GM23338 (cell line): ENCODE results near the gene MAP4K4. TPM values are rescaled to one million over a fixed set of nuclear protein-coding genes. Genes with fewer than 3 reads are reported as not detected.
A peak's percentile ranks its signal among the peaks of the same experiment; 100 is the strongest.

Source experiments
- ATAC-seq: fragments of 200-7000 bp; cut with Tn5 transposase; 3 replicates; pipeline ENCODE4 v1.9.1; 2020
- DNase-seq: peaks from one replicate; pipeline ENCODE4 v3.0.0-alpha.2; 2015; ENCODE audit warnings: low spot score
- H2AFZ ChIP-seq: fragments of 200-600 bp; sonication (generic); 2 replicates; pipeline ENCODE4 v1.8.0; 2016; ENCODE audit warnings: antibody characterized with exemption, mild to moderate bottlenecking, moderate library complexity
- H3F3A ChIP-seq: fragments of 200-600 bp; sonication (generic); replicated peaks from 2 replicates; pipeline ENCODE4 v1.8.0; 2017; ENCODE audit warnings: antibody characterized with exemption, mixed run types, low read depth
- H3K27ac ChIP-seq: fragments of 200-600 bp; sonication (generic); 2 replicates; pipeline ENCODE4 v1.6.1; 2016; ENCODE audit warnings: low read depth
- H3K27me3 ChIP-seq: fragments of 200-600 bp; sonication (generic); 2 replicates; pipeline ENCODE4 v1.8.0; 2016; ENCODE audit warnings: mild to moderate bottlenecking, mixed run types, moderate library complexity; ENCODE audit not compliant: insufficient read depth
- H3K36me3 ChIP-seq: fragments of 200-600 bp; sonication (generic); 2 replicates; pipeline ENCODE4 v1.8.0; 2016; ENCODE audit warnings: mild to moderate bottlenecking; ENCODE audit not compliant: insufficient read depth
- H3K4me1 ChIP-seq: fragments of 200-600 bp; sonication (generic); 2 replicates; pipeline ENCODE4 v1.8.0; 2016; ENCODE audit warnings: mild to moderate bottlenecking, moderate library complexity; ENCODE audit not compliant: insufficient read depth
- H3K4me2 ChIP-seq: fragments of 200-600 bp; sonication (generic); 2 replicates; pipeline ENCODE4 v1.7.1; 2017; ENCODE audit warnings: mixed run types
- H3K4me3 ChIP-seq: fragments of 200-600 bp; sonication (generic); 2 replicates; pipeline ENCODE4 v1.6.1; 2016; ENCODE audit warnings: mixed run types
- H3K79me2 ChIP-seq: fragments of 200-600 bp; sonication (generic); replicated peaks from 2 replicates; pipeline ENCODE4 v1.8.0; 2017; ENCODE audit warnings: mild to moderate bottlenecking; ENCODE audit not compliant: insufficient read depth
- H3K9me2 ChIP-seq: fragments of 200-600 bp; sonication (generic); 2 replicates; pipeline ENCODE4 v1.8.0; 2017; ENCODE audit not compliant: insufficient read depth
- H4K20me1 ChIP-seq: fragments of 200-600 bp; sonication (generic); replicated peaks from 2 replicates; pipeline ENCODE4 v1.8.0; 2017; ENCODE audit warnings: mild to moderate bottlenecking; ENCODE audit not compliant: insufficient read depth
- H3K27ac Mint-ChIP-seq: 2 replicates; pipeline ENCODE4 v1.8.0; 2020; ENCODE audit warnings: inconsistent platforms, mild to moderate bottlenecking, moderate library complexity, mixed read lengths
- H3K27me3 Mint-ChIP-seq: 3 replicates; pipeline ENCODE4 v1.8.0; 2022; ENCODE audit warnings: low read depth, mild to moderate bottlenecking, moderate library complexity, mixed read lengths, inconsistent platforms; ENCODE audit not compliant: insufficient read depth, poor library complexity
- H3K36me3 Mint-ChIP-seq: 3 replicates; pipeline ENCODE4 v1.8.0; 2021; ENCODE audit warnings: low read depth, mild to moderate bottlenecking, inconsistent platforms, moderate library complexity, mixed read lengths
- H3K4me1 Mint-ChIP-seq: 3 replicates; pipeline ENCODE4 v1.8.0; 2020; ENCODE audit warnings: mild to moderate bottlenecking, inconsistent platforms, mixed read lengths
- H3K4me3 Mint-ChIP-seq: 3 replicates; pipeline ENCODE4 v1.8.0; 2021; ENCODE audit warnings: moderate library complexity, mild to moderate bottlenecking, inconsistent platforms, mixed read lengths
- H3K9me3 Mint-ChIP-seq: 3 replicates; pipeline ENCODE4 v1.8.0; 2020; ENCODE audit warnings: moderate library complexity, mild to moderate bottlenecking, inconsistent platforms, mixed read lengths
- CREB1 ChIP-seq: fragments of 250-450 bp; sonication (Bioruptor Pico); IDR thresholded peaks from 2 replicates; pipeline ENCODE4 v1.5.0; 2020; ENCODE audit warnings: low read depth, mild to moderate bottlenecking, moderate library complexity
- EZH2 ChIP-seq: fragments of 200-600 bp; sonication (generic); IDR thresholded peaks from one replicate; pipeline ENCODE4 v1.8.0; 2017; ENCODE audit warnings: antibody characterized with exemption, mild to moderate bottlenecking, low read depth; ENCODE audit not compliant: unreplicated experiment
- NANOG ChIP-seq: IDR thresholded peaks from 2 replicates; pipeline ENCODE4 v1.6.1; 2016; ENCODE audit warnings: antibody characterized with exemption, borderline replicate concordance
- ZNF114 ChIP-seq: fragments of 250-450 bp; sonication (Bioruptor Pico); IDR thresholded peaks from 2 replicates; pipeline ENCODE4 v1.5.0; 2020; ENCODE audit warnings: mild to moderate bottlenecking, moderate library complexity
- polyA plus RNA-seq: library from polyadenylated mRNA; unstranded; fragments of >200 nt; fragmentation: Nextera tagmentation; extraction: Ambion mirVana; gene quantifications from 2 replicates; pipeline ENCODE4 v1.2.1, GENCODE V29; 2016
- total RNA-seq: library from RNA; depleted of rRNA; stranded (reverse); fragments of >200 nt; shearing (Covaris generic); gene quantifications from 2 replicates; pipeline ENCODE4 v1.2.3, GENCODE V29; 2014
- TF ChIP-seq, protein P1 (sequence below), 2 experiments: fragments of 200-600 bp in 1 of 2; sonication (generic) in 1 of 2; conservative IDR thresholded peaks; 2 replicates each; pipeline versions ENCODE4 v1.5.1 to v1.6.1; 2016 to 2017; ENCODE audit warnings: antibody characterized with exemption in 2 of 2, low read depth in 2 of 2, mild to moderate bottlenecking in 2 of 2, moderate library complexity in 1 of 2
- TF ChIP-seq, protein P2 (sequence below): fragments of 250-450 bp; sonication (Bioruptor Pico); IDR thresholded peaks from 2 replicates; pipeline ENCODE4 v1.5.0; 2020; ENCODE audit warnings: mild to moderate bottlenecking, moderate library complexity

MAP4K4 gene
- total and polyA plus RNA-seq, 2 experiments from 2014 or later, result 34.6 to 99.2 TPM

DNA sequence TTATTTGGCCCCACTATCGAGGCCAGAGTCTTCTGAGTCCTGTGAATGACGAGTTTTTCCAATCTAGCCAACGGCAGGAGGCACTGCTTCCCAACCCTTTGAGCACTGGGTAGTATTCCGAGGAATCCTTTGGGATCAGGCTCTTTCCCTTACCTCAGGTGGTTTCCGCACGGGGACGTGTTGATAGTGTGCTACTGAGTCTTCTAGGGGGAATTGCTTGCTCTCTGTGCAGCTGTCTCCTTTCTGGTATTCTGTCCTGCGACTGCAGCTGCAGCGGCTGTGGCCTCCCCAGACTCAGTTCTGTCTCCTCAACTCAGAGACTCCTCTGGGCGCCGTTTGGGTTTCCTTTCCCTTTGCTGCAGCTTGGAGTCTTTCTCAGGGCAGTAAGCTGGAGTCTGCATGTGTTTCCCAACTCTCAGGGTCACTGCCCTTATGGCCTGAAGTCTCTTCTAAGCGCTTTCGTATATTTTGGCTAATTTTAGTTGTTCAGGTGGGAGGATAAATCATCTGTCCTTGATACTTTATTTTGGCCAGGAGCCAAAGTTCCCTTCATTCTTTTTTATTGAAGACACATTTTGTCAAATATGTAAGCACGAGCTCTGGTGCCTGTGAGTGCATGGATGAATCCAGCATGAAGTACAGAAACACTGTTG, 118.4 kb downstream of the MAP4K4 start:
- ATAC-seq (peak; percentile 53), DNase-seq (peak; percentile 34)
- no peaks in the 10 kb centered on the region for H3K9me2 ChIP-seq
- no peaks in the 10 kb centered on the region for H3K9me3 Mint-ChIP-seq
- no peaks in the 10 kb centered on the region for H3F3A ChIP-seq
- peak overlapping the region; percentile 16; the same call in 1 of the 2 replicates for H3K27ac ChIP-seq
- H3K4me3 ChIP-seq, result no peak overlapping the region
- no peaks in the 10 kb centered on the region for H3K27me3 ChIP-seq
- TF ChIP-seq NANOG (no peak), CREB1 (CRISPR knock-in tag) (no peak)
- TF ChIP-seq, protein P1, sequence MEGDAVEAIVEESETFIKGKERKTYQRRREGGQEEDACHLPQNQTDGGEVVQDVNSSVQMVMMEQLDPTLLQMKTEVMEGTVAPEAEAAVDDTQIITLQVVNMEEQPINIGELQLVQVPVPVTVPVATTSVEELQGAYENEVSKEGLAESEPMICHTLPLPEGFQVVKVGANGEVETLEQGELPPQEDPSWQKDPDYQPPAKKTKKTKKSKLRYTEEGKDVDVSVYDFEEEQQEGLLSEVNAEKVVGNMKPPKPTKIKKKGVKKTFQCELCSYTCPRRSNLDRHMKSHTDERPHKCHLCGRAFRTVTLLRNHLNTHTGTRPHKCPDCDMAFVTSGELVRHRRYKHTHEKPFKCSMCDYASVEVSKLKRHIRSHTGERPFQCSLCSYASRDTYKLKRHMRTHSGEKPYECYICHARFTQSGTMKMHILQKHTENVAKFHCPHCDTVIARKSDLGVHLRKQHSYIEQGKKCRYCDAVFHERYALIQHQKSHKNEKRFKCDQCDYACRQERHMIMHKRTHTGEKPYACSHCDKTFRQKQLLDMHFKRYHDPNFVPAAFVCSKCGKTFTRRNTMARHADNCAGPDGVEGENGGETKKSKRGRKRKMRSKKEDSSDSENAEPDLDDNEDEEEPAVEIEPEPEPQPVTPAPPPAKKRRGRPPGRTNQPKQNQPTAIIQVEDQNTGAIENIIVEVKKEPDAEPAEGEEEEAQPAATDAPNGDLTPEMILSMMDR (conservative IDR thresholded peaks at IDR 0.05; ENCODE audit: low read depth in 2 of 2), result peak in 1 of 2 experiments; percentile 35; a peak in 2 of 4 replicates
- peak overlapping the region; percentile 5; the same call in 1 of the 2 replicates for H3K27ac Mint-ChIP-seq
- H2AFZ ChIP-seq, result no peak overlapping the region
- no peak overlapping the region for H3K4me2 ChIP-seq
- peaks cover 5% of the 10 kb centered on the region for H3K27me3 Mint-ChIP-seq
- peaks cover 60% of the 10 kb centered on the region for H3K4me1 Mint-ChIP-seq
- peaks cover 3% of the 10 kb centered on the region; the same call in 1 of the 3 replicates for H3K36me3 Mint-ChIP-seq
- H3K79me2 ChIP-seq, result peaks cover 100% of the 10 kb centered on the region
- no peak overlapping the region for H3K4me3 Mint-ChIP-seq
- no peaks in the 10 kb centered on the region for H3K36me3 ChIP-seq
- peaks cover 27% of the 10 kb centered on the region for H3K4me1 ChIP-seq
- no peaks in the 10 kb centered on the region; the same call in 1 of the 2 replicates for H4K20me1 ChIP-seq

DNA sequence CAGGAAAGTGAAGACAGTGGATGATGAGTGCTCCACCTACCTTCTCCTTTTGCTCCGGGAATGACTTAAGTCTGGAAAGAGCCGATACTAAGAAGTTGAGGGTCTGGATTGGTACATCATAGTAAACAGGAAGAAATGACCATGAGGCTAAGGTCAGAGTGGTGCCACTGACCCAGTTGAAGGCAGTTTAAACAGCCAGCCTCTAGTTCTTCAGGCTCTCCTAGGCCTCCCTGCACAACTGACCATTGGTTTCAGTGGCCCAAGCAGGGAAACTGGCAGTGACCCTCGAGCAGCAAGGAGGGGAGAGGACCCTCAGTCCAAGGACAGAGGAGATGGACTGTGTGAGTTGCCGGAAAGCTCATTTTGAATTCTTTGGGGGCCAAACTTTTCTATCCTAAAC, 119.1 kb downstream of the MAP4K4 start:
- Mint-ChIP-seq H3K36me3 (peaks cover 3% of the 10 kb centered on the region; the same call in 1 of the 3 replicates), H3K9me3 (no peaks in the 10 kb centered on the region), H3K4me1 (peaks cover 57% of the 10 kb centered on the region), H3K27ac (0 out of 2 replicates have a peak overlapping the region, but pooled peaks have one; percentile 5), H3K27me3 (peaks cover 3% of the 10 kb centered on the region), H3K4me3 (no peak overlapping the region)
- no peaks in the 10 kb centered on the region for H3K9me2 ChIP-seq
- no peak overlapping the region for H3K4me3 ChIP-seq
- H2AFZ ChIP-seq, result no peak overlapping the region
- H3K4me2 ChIP-seq, result no peak overlapping the region
- DNase-seq (no peak), ATAC-seq (no peak)
- peaks cover 25% of the 10 kb centered on the region for H3K4me1 ChIP-seq
- no peaks in the 10 kb centered on the region for H3K27me3 ChIP-seq
- H3K36me3 ChIP-seq, result no peaks in the 10 kb centered on the region
- H3K27ac ChIP-seq, result no peak overlapping the region; the same call in 1 of the 2 replicates
- H4K20me1 ChIP-seq, result no peaks in the 10 kb centered on the region; the same call in 1 of the 2 replicates
- peaks cover 100% of the 10 kb centered on the region for H3K79me2 ChIP-seq
- no peaks in the 10 kb centered on the region for H3F3A ChIP-seq
- TF ChIP-seq, protein P2, sequence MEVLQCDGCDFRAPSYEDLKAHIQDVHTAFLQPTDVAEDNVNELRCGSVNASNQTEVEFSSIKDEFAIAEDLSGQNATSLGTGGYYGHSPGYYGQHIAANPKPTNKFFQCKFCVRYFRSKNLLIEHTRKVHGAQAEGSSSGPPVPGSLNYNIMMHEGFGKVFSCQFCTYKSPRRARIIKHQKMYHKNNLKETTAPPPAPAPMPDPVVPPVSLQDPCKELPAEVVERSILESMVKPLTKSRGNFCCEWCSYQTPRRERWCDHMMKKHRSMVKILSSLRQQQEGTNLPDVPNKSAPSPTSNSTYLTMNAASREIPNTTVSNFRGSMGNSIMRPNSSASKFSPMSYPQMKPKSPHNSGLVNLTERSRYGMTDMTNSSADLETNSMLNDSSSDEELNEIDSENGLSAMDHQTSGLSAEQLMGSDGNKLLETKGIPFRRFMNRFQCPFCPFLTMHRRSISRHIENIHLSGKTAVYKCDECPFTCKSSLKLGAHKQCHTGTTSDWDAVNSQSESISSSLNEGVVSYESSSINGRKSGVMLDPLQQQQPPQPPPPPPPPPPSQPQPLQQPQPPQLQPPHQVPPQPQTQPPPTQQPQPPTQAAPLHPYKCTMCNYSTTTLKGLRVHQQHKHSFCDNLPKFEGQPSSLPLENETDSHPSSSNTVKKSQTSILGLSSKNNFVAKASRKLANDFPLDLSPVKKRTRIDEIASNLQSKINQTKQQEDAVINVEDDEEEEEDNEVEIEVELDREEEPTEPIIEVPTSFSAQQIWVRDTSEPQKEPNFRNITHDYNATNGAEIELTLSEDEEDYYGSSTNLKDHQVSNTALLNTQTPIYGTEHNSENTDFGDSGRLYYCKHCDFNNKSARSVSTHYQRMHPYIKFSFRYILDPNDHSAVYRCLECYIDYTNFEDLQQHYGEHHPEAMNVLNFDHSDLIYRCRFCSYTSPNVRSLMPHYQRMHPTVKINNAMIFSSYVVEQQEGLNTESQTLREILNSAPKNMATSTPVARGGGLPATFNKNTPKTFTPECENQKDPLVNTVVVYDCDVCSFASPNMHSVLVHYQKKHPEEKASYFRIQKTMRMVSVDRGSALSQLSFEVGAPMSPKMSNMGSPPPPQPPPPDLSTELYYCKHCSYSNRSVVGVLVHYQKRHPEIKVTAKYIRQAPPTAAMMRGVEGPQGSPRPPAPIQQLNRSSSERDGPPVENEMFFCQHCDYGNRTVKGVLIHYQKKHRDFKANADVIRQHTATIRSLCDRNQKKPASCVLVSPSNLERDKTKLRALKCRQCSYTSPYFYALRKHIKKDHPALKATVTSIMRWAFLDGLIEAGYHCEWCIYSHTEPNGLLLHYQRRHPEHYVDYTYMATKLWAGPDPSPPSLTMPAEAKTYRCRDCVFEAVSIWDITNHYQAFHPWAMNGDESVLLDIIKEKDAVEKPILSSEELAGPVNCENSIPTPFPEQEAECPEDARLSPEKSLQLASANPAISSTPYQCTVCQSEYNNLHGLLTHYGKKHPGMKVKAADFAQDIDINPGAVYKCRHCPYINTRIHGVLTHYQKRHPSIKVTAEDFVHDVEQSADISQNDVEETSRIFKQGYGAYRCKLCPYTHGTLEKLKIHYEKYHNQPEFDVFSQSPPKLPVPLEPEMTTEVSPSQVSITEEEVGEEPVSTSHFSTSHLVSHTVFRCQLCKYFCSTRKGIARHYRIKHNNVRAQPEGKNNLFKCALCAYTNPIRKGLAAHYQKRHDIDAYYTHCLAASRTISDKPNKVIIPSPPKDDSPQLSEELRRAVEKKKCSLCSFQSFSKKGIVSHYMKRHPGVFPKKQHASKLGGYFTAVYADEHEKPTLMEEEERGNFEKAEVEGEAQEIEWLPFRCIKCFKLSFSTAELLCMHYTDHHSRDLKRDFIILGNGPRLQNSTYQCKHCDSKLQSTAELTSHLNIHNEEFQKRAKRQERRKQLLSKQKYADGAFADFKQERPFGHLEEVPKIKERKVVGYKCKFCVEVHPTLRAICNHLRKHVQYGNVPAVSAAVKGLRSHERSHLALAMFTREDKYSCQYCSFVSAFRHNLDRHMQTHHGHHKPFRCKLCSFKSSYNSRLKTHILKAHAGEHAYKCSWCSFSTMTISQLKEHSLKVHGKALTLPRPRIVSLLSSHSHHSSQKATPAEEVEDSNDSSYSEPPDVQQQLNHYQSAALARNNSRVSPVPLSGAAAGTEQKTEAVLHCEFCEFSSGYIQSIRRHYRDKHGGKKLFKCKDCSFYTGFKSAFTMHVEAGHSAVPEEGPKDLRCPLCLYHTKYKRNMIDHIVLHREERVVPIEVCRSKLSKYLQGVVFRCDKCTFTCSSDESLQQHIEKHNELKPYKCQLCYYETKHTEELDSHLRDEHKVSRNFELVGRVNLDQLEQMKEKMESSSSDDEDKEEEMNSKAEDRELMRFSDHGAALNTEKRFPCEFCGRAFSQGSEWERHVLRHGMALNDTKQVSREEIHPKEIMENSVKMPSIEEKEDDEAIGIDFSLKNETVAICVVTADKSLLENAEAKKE (CRISPR knock-in tag), result no peak
- TF ChIP-seq EZH2 (no peak), ZNF114 (no peak)
- TF ChIP-seq, protein P1 (conservative IDR thresholded peaks at IDR 0.05; ENCODE audit: low read depth in 2 of 2), result no peak
